K562 (cell line): Measurements from ENCODE around the gene METTL25B. TPM values are rescaled to one million over a fixed set of nuclear protein-coding genes. Genes with fewer than 3 reads are reported as not detected.

Experiments used
- ATAC-seq: fragments of 200-7000 bp; cut with Tn5 transposase; 3 replicates; pipeline ENCODE4 v1.9.1; 2020; ENCODE audit warnings: moderate library complexity
- BruUV-seq: library from RNA; stranded (reverse); fragments of 400-500 nt; replicated peaks from 2 replicates; lab custom pipeline; 2021; lab: Mats Ljungman, UMichigan
- CTCF ChIA-PET: fragments of 300-600 bp; formaldehyde crosslinking; extraction: SDS; loops from one replicate; lab custom pipeline; 2021; ENCODE audit warnings: low intra/inter-chr PET ratio; lab: Yijun Ruan, JAX
- POLR2A ChIA-PET: fragments of 300-600, 350-650 bp; sonication (Branson Sonifier 250); formaldehyde crosslinking; extraction: SDS; loops from one replicate; lab custom pipeline; 2021; ENCODE audit warnings: antibody characterized with exemption, inconsistent platforms; lab: Yijun Ruan, JAX
- DNase-seq, 4 experiments: peaks; one replicate each; pipeline versions ENCODE4 v3.0.0 to v3.0.0-alpha.2; 2011 to 2018; ENCODE audit warnings: low spot score in 3 of 4, mixed read lengths in 3 of 4; ENCODE audit errors: extremely low read depth in 1 of 4
- FAIRE-seq: peaks from 2 replicates; lab custom pipeline; 2011; peaks lifted over from hg19 to GRCh38; lab: Jason Lieb, UNC
- H2AFZ ChIP-seq: 2 replicates; pipeline ENCODE4 v1.6.0; 2011; ENCODE audit warnings: low read depth, low read length, control low read depth, inconsistent platforms
- H3K27ac ChIP-seq: fragments of 200-600 bp; 3 replicates; pipeline ENCODE4 v1.8.0; 2011; ENCODE audit warnings: low read depth, mild to moderate bottlenecking, control low read depth, inconsistent platforms, low read length, moderate library complexity, mixed read lengths; ENCODE audit errors: extremely low read depth
- H3K27me3 ChIP-seq, 2 experiments: fragments of 300-600 bp in 1 of 2; 2 replicates in 1 of 2; 3 replicates in 1 of 2; pipeline versions ENCODE4 v1.6.0 to v1.8.0; 2011; ENCODE audit warnings: inconsistent platforms in 2 of 2, low read length in 2 of 2, mild to moderate bottlenecking in 1 of 2, mixed read lengths in 1 of 2, moderate library complexity in 1 of 2; ENCODE audit not compliant: control insufficient read depth in 2 of 2, insufficient read depth in 2 of 2
- H3K36me3 ChIP-seq: fragments of 300-600 bp; 3 replicates; pipeline ENCODE4 v1.8.0; 2011; ENCODE audit warnings: mild to moderate bottlenecking, low read length, inconsistent platforms; ENCODE audit not compliant: control insufficient read depth, insufficient read depth
- H3K4me1 ChIP-seq, 2 experiments: fragments of 200-600 bp in 1 of 2; replicated peaks in 1 of 2; 2 replicates in 1 of 2; 3 replicates in 1 of 2; pipeline versions ENCODE4 v1.5.1 to v1.8.0; 2011; ENCODE audit warnings: inconsistent platforms in 2 of 2, low read length in 2 of 2, mild to moderate bottlenecking in 1 of 2, mixed read lengths in 1 of 2, moderate library complexity in 1 of 2; ENCODE audit not compliant: control insufficient read depth in 2 of 2, insufficient read depth in 2 of 2
- H3K4me2 ChIP-seq: 2 replicates; pipeline ENCODE4 v1.6.1; 2011; ENCODE audit warnings: low read length, control low read depth, inconsistent platforms, mixed read lengths; ENCODE audit not compliant: insufficient read depth
- H3K4me3 ChIP-seq: fragments of 200-600 bp; sonication (generic), shearing (Covaris generic); 2 replicates; pipeline ENCODE4 v1.5.1; 2016; ENCODE audit warnings: control low read depth, inconsistent platforms
- H3K79me2 ChIP-seq: fragments of 200-600 bp; 3 replicates; pipeline ENCODE4 v1.8.0; 2011; ENCODE audit warnings: low read length, inconsistent platforms; ENCODE audit not compliant: control insufficient read depth, insufficient read depth
- H3K9ac ChIP-seq, 2 experiments: 2 replicates each; pipeline versions ENCODE4 v1.6.0 to v1.6.1; 2011; ENCODE audit warnings: low read depth in 2 of 2, low read length in 2 of 2, control low read depth in 1 of 2, inconsistent platforms in 1 of 2, mild to moderate bottlenecking in 1 of 2, mixed read lengths in 1 of 2; ENCODE audit not compliant: insufficient read depth in 1 of 2
- H3K9me1 ChIP-seq: one replicate; pipeline ENCODE4 v1.6.0; 2011; ENCODE audit warnings: inconsistent platforms, mild to moderate bottlenecking, low read length, moderate library complexity; ENCODE audit not compliant: control insufficient read depth, insufficient read depth
- H3K9me3 ChIP-seq: replicated peaks from 2 replicates; pipeline ENCODE4 v1.5.1; 2011; ENCODE audit warnings: low read depth, low read length, inconsistent platforms; ENCODE audit not compliant: control insufficient read depth, insufficient read depth
- H4K20me1 ChIP-seq: replicated peaks from 2 replicates; pipeline ENCODE4 v1.6.1; 2011; ENCODE audit warnings: low read length, inconsistent platforms, mixed read lengths; ENCODE audit not compliant: control insufficient read depth, insufficient read depth
- ARID1B ChIP-seq: fragments of 450-650 bp; IDR thresholded peaks from 2 replicates; pipeline ENCODE4 v1.6.1; 2016; ENCODE audit warnings: antibody characterized with exemption, mild to moderate bottlenecking, inconsistent platforms
- CTBP1 ChIP-seq: fragments of 450-650 bp; IDR thresholded peaks from 2 replicates; pipeline ENCODE4 v1.6.1; 2016; ENCODE audit warnings: borderline replicate concordance
- DPF2 ChIP-seq: fragments of 450-650 bp; IDR thresholded peaks from 2 replicates; pipeline ENCODE4 v1.6.1; 2016
- ESRRA ChIP-seq: fragments of 450-650 bp; IDR thresholded peaks from 2 replicates; pipeline ENCODE4 v1.6.1; 2014; ENCODE audit warnings: low read depth, mild to moderate bottlenecking, moderate library complexity, borderline replicate concordance
- MECOM ChIP-seq: fragments of 250-450 bp; sonication (Bioruptor Pico); IDR thresholded peaks from 2 replicates; pipeline ENCODE4 v1.8.0; 2022; ENCODE audit warnings: inconsistent platforms
- MEIS2 ChIP-seq: fragments of 450-650 bp; IDR thresholded peaks from 2 replicates; pipeline ENCODE4 v1.6.1; 2014; ENCODE audit warnings: mild to moderate bottlenecking; ENCODE audit not compliant: partially characterized antibody
- PBX2 ChIP-seq, 2 experiments: IDR thresholded peaks in 1 of 2; conservative IDR thresholded peaks in 1 of 2; 2 replicates each; pipeline ENCODE4 v1.6.1; 2016; ENCODE audit warnings: low read depth in 2 of 2, mild to moderate bottlenecking in 1 of 2, missing compliant biosample characterization in 1 of 2, missing genetic modification characterization in 1 of 2, moderate library complexity in 1 of 2
- PKNOX1 ChIP-seq: fragments of 450-650 bp; IDR thresholded peaks from 2 replicates; pipeline ENCODE4 v1.6.1; 2016
- POLR2G ChIP-seq: fragments of 200-400 bp; formaldehyde crosslinking; IDR thresholded peaks from 2 replicates; pipeline ENCODE4 v1.6.1; 2017; ENCODE audit warnings: low read depth, mild to moderate bottlenecking, antibody characterized with exemption, low read length, moderate library complexity
- PYGO2 ChIP-seq: fragments of 450-650 bp; IDR thresholded peaks from 2 replicates; pipeline ENCODE4 v1.6.1; 2016; ENCODE audit warnings: mild to moderate bottlenecking, missing genetic modification characterization, moderate library complexity, missing compliant biosample characterization
- RCOR1 ChIP-seq, 2 experiments: IDR thresholded peaks; 2 replicates each; pipeline ENCODE4 v1.6.1; 2012; ENCODE audit warnings: low read depth in 2 of 2, low read length in 2 of 2, borderline replicate concordance in 1 of 2, improper control_type of control experiment in 1 of 2
- ZFX ChIP-seq: sonication (generic); formaldehyde crosslinking; IDR thresholded peaks from 2 replicates; pipeline ENCODE4 v1.8.0; 2022; ENCODE audit warnings: mild to moderate bottlenecking, missing genetic modification reagents, moderate library complexity
- ZNF24 ChIP-seq: fragments of 450-650 bp; IDR thresholded peaks from 2 replicates; pipeline ENCODE4 v1.6.1; 2016
- WGBS: fragments of 100-300 bp; shearing (Covaris generic); methylation state at CpG from one replicate; pipeline ENCODE4 v1.1.6; 2016; ENCODE audit warnings: low coverage, mixed read lengths; ENCODE audit not compliant: insufficient coverage; ENCODE audit errors: missing lambda C conversion rate; 5-methylcytosine and 5-hydroxymethylcytosine counted together
- in situ Hi-C: fragments of 300-500 bp; cut with MboI; formaldehyde crosslinking; loops from 4 replicates; pipeline ENCODE4 v1.15.0; 2018; ENCODE audit warnings: inconsistent platforms, mixed read lengths
- intact Hi-C: fragments of 100-400 bp; cut with micrococcal nuclease; formaldehyde crosslinking; loops from 2 replicates; pipeline ENCODE4 v1.14.2; 2022
- polyA plus RNA-seq, 8 experiments: library from polyadenylated mRNA; depleted of rRNA in 4 of 8; stranded (reverse) in 5 of 8; unstranded in 3 of 8; fragments of >200 nt; fragmentation: Nextera tagmentation in 2 of 8; fragmentation: Illumina TruSeq in 1 of 8; extraction: Ambion mirVana in 2 of 8; extraction: Trizol in 1 of 8; gene quantifications; 2 replicates each; pipeline versions ENCODE4 v1.2.1 to v1.2.3, GENCODE V29; 2011 to 2014; ENCODE audit warnings: inconsistent platforms in 1 of 8, missing spikeins in 1 of 8
- total RNA-seq, 7 experiments: library from RNA; depleted of rRNA in 6 of 7; stranded (reverse); fragments of >200 nt in 6 of 7; fragmentation: Illumina TruSeq in 2 of 7; extraction: Trizol in 2 of 7; gene quantifications; 2 replicates each; pipeline versions ENCODE4 v1.2.1 to v1.2.3, GENCODE V29; 2011 to 2021; ENCODE audit warnings: low replicate concordance in 1 of 7

METTL25B gene
- total and polyA plus RNA-seq, 9 of the 15 experiments (the other 6 are each of a cell fraction or from before 2014, with no cell fraction given) = 7.7 to 48.3 (median 33.1) TPM

- Histone ChIP-seq H3K4me3 (no peak overlapping the region), H4K20me1 (no peaks in the 10 kb centered on the region), H3K9ac (peak overlapping the region in 1 of 2 experiments; percentile 57; a peak in 1 of 4 replicates), H3K9me3 (no peaks in the 10 kb centered on the region), H3K27me3 (no peaks in the 10 kb centered on the region), H3K9me1 (no peaks in the 10 kb centered on the region), H3K36me3 (no peaks in the 10 kb centered on the region), H3K4me2 (0 out of 2 replicates have a peak overlapping the region, but pooled peaks have one; percentile 22)
- peak; percentile 41; the same call in 2 of the 3 replicates for ATAC-seq
- POLR2A ChIA-PET = interaction anchor here (1.1 to 1.5 kb wide), 2 partner anchors 9 to 17 kb away, joined by 4 to 6 read pairs; no protein-coding TSS in a partner anchor
- 64% methylated on average over 6 of the region's 6 CpGs for WGBS
- no TSS peak for BruUV-seq
- peak; percentile 59 for FAIRE-seq
- TF ChIP-seq MECOM (CRISPR knock-in tag) = peak; percentile 79
- no peak for TF ChIP-seq PYGO2 (tag)
- TF ChIP-seq PKNOX1 = peak; percentile 96
- 0 out of 4 replicates have a peak, but pooled peaks of 1 of the 2 experiments have one; percentile 5 for TF ChIP-seq RCOR1 (IDR thresholded peaks at IDR 0.05; ENCODE audit: borderline replicate concordance in 1 of 2, low read depth in 2 of 2, low read length in 2 of 2)
- TF ChIP-seq CTBP1 = 0 out of 2 replicates have a peak, but pooled peaks have one; percentile 37
- no peak for TF ChIP-seq PBX2 (CRISPR knock-in tag; IDR thresholded peaks at IDR 0.05; ENCODE audit: low read depth)
- peak; percentile 79 for TF ChIP-seq PBX2 (tag; conservative IDR thresholded peaks at IDR 0.05; ENCODE audit: low read depth)
- TF ChIP-seq ZNF24 = 0 out of 2 replicates have a peak, but pooled peaks have one; percentile 50
- 0 out of 2 replicates have a peak, but pooled peaks have one; percentile 28 for TF ChIP-seq ARID1B
- no peak for TF ChIP-seq ESRRA
- 0 out of 2 replicates have a peak, but pooled peaks have one; percentile 34 for TF ChIP-seq POLR2G
- no peak for TF ChIP-seq ZFX (CRISPR knock-in tag)
- peak; percentile 71 for TF ChIP-seq MEIS2
- 0 out of 2 replicates have a peak, but pooled peaks have one; percentile 34 for TF ChIP-seq DPF2
- TF ChIP-seq, all 486 proteins: peak for 10
- CTCF ChIA-PET = no interaction called here
- H3K27ac ChIP-seq = peak overlapping the region; percentile 36; the same call in 1 of the 3 replicates
- in situ Hi-C loops = no loop called here
- H3K4me1 ChIP-seq = peaks cover 29 to 31% of the 10 kb centered on the region in 2 experiments; a peak in 4 of 5 replicates
- H3K79me2 ChIP-seq = 0 out of 3 replicates have a peak, but pooled peaks cover 6% of the 10 kb centered on the region
- peak in 1 of 4 experiments; percentile 50 for DNase-seq
- intact Hi-C loops = no loop called here
- no peak overlapping the region for H2AFZ ChIP-seq
Measured at GRCh38 chr1:156760092-156760795, 32.0 kb downstream of the METTL25B start.
